H1 (cell line): ENCODE measurements around the gene RRP12. TPM values are rescaled to one million over a fixed set of nuclear protein-coding genes. Genes with fewer than 3 reads are reported as not detected.

Experiments used
- BCL11A ChIP-seq, 2 experiments: IDR thresholded peaks; one replicate each; pipeline ENCODE4 v1.6.1; 2011; ENCODE audit warnings: low read depth in 2 of 2, low read length in 2 of 2, mild to moderate bottlenecking in 2 of 2
- SIN3A ChIP-seq, 2 experiments: IDR thresholded peaks in 1 of 2; conservative IDR thresholded peaks in 1 of 2; 2 replicates each; pipeline ENCODE4 v1.6.1; 2011 to 2012; ENCODE audit warnings: low read length in 2 of 2, improper control_type of control experiment in 1 of 2, low read depth in 1 of 2, mild to moderate bottlenecking in 1 of 2
- polyA plus RNA-seq, 7 experiments: library from polyadenylated mRNA; depleted of rRNA in 3 of 7; stranded (reverse) in 5 of 7; unstranded in 2 of 7; fragments of >200 nt in 5 of 7; fragments of 200-250 nt in 2 of 7; gene quantifications; 1 replicate in 5 of 7; 2 replicates in 1 of 7; 4 replicates in 1 of 7; pipeline versions ENCODE4 v1.2.1 to v1.2.3, GENCODE V29; 2011 to 2013; ENCODE audit warnings: missing spikeins in 2 of 7, mixed read lengths in 2 of 7
- total RNA-seq: library from RNA; stranded (reverse); fragmentation: NEBNext Ultra II Directional; extraction: Animal tissue kit (Norgen Biotek cat#: 25700); gene quantifications from 2 replicates; pipeline ENCODE4 v1.2.1, GENCODE V29; 2021

RRP12 gene
- total and polyA plus RNA-seq, 2 of the 8 experiments (the other 6 are each of a cell fraction or from before 2014, with no cell fraction given) = 21.0 to 65.8 TPM

GRCh38 chr10:97318772-97319651 lies 82.1 kb downstream of the RRP12 start, which contains the start of gene FRAT1 (continued):
- TF ChIP-seq SIN3A (conservative IDR thresholded peaks at IDR 0.05 in 1 of 2, IDR thresholded peaks at IDR 0.05 in 1 of 2; ENCODE audit: low read depth in 1 of 2, low read length in 2 of 2) = peak; percentile 14 to 18; a peak in 1 of 4 replicates
- no peak for TF ChIP-seq BCL11A (IDR thresholded peaks at IDR 0.05; ENCODE audit: low read depth in 2 of 2, low read length in 2 of 2)
